GM15510 (cell line): Measurements from ENCODE around the gene MYO9A.

Experiments
- POLR2A ChIP-seq: IDR thresholded peaks from 3 replicates; pipeline ENCODE4 v1.6.1; 2011; ENCODE audit warnings: borderline replicate concordance; ENCODE audit not compliant: insufficient read length; ENCODE audit errors: extremely low read depth

MYO9A gene

DNA sequence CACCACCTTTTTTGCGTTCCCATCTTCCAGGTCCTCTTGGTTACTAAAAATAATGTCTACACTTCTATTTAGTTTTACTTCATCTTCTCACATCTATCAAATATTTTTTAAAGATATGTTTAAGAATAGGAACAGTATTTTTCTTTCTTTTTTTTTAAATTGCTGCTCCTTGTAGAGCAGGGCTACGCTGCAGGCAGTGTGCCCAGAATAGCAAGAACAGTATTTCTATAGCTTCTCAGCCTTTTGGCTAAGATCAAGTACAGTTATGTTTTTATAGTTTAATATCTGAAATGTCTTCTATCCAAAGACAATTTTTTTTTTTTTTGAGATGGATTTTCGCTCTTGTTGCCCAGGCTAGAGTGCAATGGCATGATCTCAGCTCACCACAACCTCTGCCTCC lies 73.0 kb downstream of the MYO9A start:
- no peak for TF ChIP-seq POLR2A

DNA sequence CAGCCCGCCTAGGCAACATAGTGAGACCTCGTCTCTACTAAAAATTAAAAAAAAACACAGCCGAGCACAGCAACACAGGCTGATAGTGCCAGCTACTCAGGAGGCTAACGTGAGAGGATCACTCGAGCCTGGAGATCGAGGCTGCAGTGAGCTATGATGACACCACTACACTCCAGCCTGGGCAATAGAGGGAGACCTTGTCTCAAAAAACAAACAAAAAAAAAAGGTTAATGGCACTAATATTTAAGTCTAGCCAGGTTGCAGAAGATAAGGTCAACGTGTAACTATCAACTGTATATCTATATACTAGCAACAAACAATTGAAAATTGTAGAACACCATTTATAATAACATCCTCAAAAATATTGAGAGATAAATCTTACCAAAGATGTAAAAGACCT lies 75.1 kb downstream of the MYO9A start:
- TF ChIP-seq POLR2A: no peak

DNA sequence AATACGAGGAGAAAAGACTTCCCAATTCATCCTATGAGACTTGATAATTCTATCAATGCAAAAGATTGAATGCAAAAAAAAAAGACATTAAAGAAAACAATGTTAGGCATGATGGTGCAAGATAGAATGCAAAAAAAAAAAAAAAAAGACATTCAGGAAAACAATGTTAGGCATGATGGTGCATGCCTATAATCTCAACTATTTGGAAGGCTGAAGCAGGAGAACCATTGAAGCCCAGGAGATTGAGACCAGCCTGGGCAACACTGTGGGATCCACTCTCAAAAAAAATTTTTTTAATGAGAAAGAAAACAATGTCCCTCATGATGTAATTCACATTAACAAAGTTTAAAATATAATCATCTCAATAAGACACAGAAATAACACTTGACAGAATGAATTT lies 75.9 kb downstream of the MYO9A start:
- TF ChIP-seq POLR2A: no peak

DNA sequence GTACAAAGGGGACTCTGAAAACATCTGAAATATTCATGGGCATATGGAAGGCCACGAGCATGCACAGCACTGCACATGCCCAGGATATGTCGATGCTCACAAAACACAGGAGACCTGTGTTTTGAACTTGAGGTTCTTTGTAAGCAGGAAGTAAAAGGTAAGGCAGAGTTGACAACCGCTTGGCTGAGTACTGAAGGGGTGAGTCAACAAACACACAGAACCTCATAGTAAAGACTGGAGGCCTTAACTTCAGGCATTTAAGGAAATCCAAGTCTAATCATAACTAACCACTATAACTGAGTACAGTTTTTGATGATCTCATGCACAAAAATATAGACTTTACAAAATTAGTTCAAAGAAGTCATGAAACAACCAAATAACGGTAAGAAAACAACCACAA lies 80.6 kb downstream of the MYO9A start:
- no peak for TF ChIP-seq POLR2A

DNA sequence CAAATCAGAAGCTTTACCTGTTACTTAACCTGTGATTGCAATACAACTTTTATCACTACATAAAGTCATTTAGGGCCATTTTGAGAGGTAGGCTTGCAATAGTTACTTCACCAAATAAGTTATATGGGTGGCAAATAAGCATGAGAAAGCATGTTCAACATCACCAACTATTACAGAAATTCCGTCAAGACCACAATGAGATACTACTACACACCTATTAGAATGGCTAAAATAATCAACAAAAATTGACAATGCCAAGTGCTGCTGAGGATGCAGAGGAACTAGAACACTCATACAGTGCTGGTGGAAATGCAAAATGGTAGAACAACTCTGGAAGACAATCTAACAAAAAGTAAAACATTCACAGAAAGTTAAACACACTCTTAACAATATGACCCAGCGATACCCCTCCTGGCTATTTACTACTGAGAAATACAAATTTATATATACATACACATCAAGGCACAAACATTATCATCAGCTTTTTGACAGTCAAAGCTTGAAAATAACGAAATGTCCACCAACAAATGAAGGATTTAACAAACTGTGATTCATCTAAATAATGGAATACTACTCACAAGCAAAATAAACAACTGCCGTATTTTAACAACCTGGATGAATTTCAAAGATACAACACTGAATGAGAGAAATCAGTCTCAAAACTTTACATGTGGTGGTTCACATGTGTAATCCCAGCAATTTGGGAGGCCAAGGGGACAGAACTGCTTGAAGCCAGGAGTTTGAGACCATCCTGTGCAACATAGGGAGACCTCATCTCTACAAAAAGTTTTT lies 82.9 kb downstream of the MYO9A start:
- TF ChIP-seq POLR2A: no peak

DNA sequence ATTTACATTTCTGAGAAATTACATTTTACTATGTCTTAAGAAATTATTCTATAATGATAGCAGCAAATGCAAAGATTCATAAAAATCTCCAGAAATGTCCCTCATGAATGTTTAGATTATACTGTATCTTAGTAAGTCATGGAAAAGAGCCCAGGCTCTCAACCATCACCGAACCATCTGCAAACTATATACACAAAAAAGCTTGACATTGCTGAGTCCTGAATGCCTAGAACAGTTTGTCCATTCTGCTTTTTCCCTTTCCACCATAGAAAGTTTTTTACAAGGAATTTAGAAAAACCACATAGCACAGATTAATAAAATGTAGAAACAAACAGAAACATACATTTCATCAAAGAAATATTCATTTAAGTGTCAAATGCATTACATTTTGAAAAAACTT lies 83.6 kb downstream of the MYO9A start:
- TF ChIP-seq POLR2A: no peak

DNA sequence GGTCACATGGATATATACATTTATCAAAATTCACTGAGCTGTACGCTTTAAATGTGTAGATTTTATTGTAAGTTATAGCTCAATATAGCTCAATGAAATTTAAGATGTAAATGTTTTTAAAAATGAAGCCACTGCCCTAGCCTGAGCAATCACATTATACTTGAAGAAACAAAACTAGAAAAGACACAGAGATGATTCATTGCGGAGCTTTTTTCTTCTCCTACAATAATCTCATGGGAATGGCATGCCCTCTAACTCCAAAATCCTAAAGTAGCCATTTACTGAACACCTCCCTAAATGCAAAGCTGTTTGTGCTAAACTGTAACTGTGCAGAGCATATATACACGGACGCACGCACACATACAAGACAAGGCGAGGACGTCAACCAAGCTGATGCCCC lies 84.2 kb downstream of the MYO9A start:
- no peak for TF ChIP-seq POLR2A

DNA sequence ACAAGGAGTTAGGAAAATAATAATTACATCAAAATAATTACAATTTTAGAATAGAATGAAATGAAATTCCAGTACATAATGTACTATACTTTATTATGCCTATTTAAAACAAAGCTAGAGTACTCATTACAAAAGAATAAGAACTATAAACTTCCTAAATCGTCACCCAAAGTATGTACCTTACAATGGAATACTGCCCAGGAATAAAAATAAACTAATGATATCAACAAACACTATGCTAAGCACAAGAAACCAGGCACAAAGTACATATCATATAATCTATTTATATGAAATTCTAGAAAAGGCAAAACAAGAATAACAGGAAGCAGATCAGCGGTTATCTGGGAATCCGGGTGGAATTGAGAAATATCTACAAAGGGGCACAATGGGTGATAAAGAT lies 84.7 kb downstream of the MYO9A start:
- TF ChIP-seq POLR2A: no peak

DNA sequence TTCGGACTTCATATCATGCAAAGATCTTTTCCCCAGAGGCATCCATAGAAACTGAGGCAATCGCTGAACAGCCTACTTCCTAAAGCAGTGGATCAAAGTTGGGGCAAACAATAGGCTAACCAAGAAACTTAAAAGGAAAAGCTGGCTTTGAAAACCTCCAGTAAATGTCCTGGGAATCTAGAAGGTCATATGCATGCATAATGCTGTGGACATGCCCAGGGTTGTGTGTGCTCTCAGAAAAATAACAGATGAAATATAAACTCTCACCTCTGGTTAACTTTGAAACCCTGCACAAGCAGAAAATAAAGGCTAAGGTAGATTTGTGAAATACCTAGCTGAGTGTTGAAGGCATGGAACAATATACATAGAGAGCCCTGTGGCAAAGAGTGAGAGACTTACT lies 96.3 kb downstream of the MYO9A start:
- TF ChIP-seq POLR2A: no peak

DNA sequence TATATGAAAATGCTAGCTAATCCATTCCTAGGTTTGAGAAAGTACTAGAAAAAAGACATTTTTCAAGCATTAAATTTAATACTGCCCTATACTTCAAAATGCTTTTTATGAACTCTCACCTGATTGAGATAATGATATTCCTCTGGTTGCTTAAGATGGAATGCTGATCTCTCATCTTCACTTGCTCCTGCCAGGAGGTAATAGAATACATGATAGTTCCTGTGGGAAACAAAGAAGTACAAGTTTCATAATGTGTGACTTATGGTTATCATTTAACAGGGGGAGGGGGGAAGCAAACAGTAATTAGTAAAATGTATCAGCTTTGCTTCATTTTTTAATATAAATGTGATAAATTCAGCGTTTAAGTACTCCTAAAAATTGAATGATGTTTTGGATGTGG lies 97.2 kb downstream of the MYO9A start:
- no peak for TF ChIP-seq POLR2A

DNA sequence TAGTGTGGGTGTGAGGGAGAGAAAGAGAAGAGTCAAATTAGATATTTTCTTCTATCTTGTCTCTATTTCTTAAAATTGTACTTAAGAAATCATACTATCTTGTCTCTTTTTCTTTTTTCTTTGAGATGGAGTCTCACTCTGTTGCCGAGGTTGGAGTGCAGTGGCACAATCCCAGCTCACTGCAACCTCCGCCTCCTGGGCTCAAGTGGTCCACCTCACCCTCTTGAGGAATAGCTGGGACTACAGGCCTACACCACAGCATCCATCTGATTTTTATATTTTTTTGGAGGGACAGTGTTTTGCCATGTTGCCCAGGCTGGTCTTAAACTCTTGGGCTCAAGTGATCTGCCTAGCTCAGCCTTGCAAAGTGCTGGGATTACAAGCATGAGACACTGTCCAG lies 104.2 kb downstream of the MYO9A start:
- no peak for TF ChIP-seq POLR2A

DNA sequence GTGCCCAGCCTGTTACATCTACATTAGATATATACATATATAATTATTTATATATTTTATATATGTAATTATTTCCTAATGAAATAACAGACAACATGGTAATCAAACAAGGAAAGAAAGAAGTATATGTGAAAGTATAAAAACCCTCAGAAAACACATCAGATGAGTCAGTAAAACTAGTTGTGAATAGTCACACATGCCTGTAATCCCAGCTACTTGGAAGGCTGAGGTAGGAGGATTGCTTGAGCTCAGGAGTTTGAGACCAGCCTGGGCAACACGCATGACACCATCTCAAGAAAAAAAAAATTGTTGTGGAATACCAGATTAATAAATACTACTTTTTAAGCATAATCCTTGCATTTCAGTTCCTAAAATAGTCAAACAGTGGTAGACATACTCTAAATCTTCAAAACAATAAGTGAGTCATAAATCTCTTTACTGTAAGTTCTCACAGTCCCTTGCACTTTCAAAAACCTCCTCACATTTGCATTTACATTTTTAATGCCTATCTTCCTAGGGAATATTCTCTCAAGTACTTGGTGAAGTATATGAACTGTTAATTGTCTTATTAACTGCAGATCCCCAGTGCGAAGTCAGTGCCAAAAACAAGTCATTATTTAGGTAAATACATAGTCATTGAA lies 106.5 kb downstream of the MYO9A start:
- TF ChIP-seq POLR2A: no peak

DNA sequence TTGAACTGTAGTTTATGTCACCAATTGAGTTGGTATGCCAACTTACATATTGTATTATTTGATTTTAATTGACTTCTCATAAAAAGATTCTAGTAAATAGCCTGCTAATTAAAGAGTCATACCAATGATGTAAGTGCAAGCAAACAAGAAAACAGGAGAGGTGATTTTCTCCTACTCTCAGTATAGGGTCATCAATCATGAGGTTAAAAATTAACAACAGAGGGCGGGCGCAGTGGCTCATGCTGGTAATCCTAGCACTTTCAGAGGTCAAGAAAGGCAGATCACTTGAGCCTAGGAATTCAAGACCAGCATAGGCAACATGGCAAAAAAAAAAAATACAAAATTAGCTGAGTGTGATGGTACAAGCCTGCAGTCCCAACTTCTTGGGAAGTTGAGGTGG lies 108.7 kb downstream of the MYO9A start:
- no peak for TF ChIP-seq POLR2A

DNA sequence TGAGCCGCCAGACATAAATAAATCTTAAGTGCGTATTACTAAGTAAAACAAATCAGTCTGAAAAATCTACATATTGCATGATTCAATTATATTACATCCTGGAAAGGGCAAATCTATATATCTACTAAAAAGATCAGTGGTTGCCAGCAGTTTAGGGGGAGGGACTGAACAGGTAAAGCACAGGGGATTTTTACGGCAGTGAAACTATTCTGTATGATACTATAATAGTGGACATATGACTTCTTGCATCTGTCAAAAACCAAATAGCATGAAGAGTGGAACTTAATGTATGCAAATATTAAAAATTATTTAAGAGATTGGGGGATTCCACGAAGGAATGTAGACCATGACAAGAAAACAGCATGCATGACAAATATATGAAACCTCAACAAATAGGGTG lies 111.6 kb downstream of the MYO9A start:
- TF ChIP-seq POLR2A: no peak

DNA sequence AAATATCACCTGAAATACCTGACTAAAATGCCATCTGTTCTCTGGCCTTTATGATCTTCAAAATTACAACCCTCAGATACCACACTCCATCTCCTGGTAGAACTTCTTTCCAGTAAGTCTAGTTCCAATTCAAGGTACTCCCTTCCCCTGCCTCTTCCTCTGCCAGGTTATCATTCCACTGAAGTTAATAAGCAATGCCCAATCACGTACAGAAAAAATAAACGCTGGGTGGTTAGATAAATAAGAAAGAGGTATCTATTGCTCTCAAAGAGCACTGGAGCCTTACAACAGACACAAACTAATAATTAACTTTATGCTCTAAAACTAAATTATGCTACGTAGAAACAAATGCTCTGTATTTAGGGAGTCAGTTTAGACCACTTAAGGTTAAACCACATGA lies 112.5 kb downstream of the MYO9A start:
- TF ChIP-seq POLR2A: no peak

DNA sequence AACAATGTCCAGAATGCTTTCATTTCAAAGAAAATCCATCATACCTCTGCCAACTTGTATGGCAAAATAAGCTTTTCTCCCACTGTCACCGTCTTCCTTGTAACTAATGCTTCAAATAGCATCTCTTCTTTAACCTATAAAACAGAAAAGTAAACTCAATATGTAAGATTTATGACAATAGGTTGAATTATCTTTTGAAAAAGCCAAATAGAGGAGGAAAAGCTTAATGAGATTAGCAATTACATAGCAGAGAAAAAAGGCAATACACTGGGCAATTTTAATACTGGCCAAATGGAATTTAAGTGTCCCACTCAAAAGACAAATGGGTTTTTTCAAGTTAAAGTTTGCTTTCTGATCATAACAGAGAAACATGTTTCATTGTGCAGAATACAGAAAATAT lies 118.1 kb downstream of the MYO9A start:
- TF ChIP-seq POLR2A: no peak
